ENCODE data around the gene PLCXD1.
A peak's percentile ranks its signal among the peaks of the same experiment; 100 is the strongest.
"Not testable (repeated sequence)": the region's sequence is repeated elsewhere in the genome, so short reads cannot be mapped to it uniquely, and the experiment has no call there.

Gene PLCXD1

DNA sequence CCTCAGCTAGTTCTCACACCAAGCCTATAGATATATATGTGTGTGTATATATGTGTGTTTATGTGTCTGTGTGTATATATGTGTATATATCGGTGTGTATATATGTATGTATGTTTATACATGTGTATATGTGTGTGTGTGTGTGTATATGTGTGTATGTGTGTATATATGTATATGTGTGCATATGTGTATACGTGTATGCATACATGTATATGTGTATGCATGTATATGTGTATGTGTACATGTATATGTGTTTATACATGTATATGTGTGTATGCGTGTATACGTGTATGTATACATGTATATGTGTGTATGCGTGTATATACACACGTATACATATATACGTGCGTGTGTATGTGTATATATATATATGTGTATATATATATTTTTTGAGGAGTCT is 19.2 kb downstream of the PLCXD1 start:
- Mint-ChIP-seq H3K27me3 (no peaks in the 10 kb centered on the region), H3K4me1 (no peaks in the 10 kb centered on the region), H3K4me3 (no peak overlapping the region), H3K9me3 (no peaks in the 10 kb centered on the region), H3K27ac (no peak overlapping the region)
- DNase-seq (no peak), ATAC-seq (no peak)

DNA sequence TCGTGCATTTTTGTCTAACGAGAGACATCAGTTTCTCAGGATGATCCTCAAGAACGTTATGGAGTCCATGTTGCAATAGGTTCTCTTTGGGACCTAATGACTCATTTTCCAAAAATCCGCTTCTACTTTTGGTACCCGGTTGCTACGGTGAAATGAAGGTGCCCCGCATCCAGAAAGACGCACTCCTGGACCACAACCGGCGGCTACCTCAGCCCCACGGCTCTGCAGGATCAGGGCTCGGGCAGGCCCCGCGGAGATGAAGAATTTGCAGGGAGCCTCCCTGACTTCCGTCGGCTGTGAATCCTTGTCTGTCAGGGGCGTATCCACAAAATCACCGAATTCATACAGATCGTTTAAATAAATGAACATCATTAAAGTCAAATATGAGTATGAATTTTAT is 21.8 kb downstream of the PLCXD1 start:
- no peak overlapping the region for H3K27ac Mint-ChIP-seq
- no peaks in the 10 kb centered on the region for H3K27me3 Mint-ChIP-seq
- no peaks in the 10 kb centered on the region for H3K4me1 Mint-ChIP-seq
- H3K9me3 Mint-ChIP-seq = no peaks in the 10 kb centered on the region
- ATAC-seq (no peak), DNase-seq (no peak)
- no peak overlapping the region for H3K4me3 Mint-ChIP-seq

DNA sequence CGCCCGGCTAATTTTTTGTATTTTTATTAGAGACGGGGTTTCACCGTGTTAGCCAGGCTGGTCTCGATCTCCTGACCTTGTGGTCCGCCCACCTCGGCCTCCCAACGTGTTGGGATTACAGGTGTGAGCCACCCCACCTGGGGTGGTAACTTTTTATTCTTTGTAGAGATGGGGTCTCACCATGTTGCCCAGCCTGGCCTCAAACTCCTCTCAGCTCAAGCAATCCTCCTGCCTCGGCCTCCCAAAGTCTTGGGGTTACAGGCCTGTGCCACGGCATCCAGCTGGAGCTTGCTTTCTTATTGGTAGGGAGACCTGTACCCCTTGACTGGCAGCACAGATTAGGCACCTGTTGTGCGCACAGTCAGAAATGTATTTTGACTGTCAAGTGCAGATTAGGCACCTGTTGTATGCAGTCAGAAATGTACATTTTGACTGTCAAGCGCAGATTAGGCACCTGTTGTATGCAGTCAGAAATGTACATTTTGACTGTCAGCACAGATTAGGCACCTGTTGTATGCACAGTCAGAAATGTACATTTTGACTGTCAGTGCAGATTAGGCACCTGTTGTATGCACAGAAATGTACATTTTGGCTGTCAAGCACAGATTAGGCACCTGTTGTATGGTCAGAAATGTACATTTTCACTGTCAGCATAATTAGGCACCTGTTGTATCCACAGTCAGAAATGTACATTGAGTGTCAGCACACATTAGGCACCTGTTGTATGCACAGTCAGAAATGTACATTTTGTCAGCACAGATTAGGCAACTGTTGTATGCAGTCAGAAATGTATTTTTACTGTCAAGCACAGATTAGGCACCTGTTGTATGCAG is 24.8 kb downstream of the PLCXD1 start:
- H3K27me3 Mint-ChIP-seq, H3K4me3 Mint-ChIP-seq, DNase-seq, H3K4me1 Mint-ChIP-seq, ATAC-seq, H3K9me3 Mint-ChIP-seq, H3K27ac Mint-ChIP-seq: not testable (repeated sequence)

DNA sequence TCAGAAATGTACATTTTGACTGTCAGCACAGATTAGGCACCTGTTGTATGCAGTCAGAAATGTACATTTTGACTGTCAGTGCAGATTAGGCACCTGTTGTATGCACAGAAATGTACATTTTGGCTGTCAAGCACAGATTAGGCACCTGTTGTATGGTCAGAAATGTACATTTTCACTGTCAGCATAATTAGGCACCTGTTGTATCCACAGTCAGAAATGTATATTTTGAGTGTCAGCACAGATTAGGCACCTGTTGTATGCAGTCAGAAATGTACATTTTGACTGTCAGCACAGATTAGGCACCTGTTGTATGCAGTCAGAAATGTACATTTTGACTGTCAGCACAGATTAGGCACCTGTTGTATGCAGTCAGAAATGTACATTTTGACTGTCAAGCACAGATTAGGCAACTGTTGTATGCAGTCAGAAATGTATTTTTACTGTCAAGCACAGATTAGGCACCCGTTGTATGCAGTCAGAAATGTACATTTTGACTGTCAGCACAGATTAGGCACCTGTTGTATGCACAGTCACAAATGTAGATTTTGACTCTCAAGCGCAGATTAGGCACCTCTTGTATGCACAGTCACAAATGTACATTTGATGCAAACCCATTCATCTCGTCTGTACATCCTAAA is 25.6 kb downstream of the PLCXD1 start:
- not testable (repeated sequence) for ATAC-seq, H3K27ac Mint-ChIP-seq

DNA sequence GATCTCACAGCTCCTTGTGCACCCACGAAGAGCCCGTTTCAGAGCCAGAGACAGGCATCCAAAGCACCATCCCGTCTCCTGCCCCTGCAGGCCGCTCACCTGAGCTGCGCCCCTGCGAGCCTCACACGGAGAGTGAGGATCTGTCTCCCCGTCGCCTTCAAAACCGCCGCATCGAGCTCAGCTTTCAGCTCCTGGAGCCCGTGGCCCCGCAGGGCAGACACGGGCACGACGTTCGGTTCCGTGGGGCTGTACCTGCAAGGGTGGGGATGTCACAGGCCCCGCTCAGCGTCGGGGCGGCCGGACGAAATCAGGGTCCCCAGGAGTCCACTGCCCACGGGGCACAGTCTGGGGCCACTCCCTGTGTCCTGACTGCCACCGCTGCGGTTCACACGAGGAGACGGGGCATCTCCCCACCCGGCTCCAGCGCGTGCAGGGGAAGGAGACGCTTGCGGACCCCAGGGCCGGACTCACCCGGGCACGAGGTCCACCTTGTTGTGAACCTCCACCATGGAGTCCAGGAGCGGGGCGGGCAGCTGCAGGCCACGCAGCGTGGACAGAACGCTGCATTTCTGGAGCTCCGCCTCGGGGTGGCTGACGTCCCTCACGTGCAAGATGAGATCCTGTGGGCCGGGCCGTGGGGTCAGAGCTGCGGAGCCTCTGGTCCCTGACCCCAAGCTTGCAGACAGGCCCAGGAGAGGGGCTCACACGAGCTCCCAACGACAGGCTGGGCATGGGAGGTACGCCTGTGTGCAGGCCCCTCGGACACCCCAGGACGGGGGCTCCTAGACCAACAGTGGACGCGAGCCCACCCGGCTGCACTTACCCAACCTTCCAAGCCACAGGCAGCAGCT is 26.3 kb downstream of the PLCXD1 start:
- H3K27me3 Mint-ChIP-seq = no peaks in the 10 kb centered on the region
- ATAC-seq (no peak), DNase-seq (no peak)
- no peaks in the 10 kb centered on the region for H3K4me1 Mint-ChIP-seq
- no peak overlapping the region for H3K4me3 Mint-ChIP-seq
- H3K27ac Mint-ChIP-seq = peak overlapping the region in 1 of 2 donors; percentile 19
- H3K9me3 Mint-ChIP-seq = no peaks in the 10 kb centered on the region

More for the DNA sequence above, 25.6 kb downstream of the PLCXD1 start:
- not testable (repeated sequence) for H3K4me1 Mint-ChIP-seq, H3K27me3 Mint-ChIP-seq, H3K9me3 Mint-ChIP-seq, DNase-seq, H3K4me3 Mint-ChIP-seq

DNA sequence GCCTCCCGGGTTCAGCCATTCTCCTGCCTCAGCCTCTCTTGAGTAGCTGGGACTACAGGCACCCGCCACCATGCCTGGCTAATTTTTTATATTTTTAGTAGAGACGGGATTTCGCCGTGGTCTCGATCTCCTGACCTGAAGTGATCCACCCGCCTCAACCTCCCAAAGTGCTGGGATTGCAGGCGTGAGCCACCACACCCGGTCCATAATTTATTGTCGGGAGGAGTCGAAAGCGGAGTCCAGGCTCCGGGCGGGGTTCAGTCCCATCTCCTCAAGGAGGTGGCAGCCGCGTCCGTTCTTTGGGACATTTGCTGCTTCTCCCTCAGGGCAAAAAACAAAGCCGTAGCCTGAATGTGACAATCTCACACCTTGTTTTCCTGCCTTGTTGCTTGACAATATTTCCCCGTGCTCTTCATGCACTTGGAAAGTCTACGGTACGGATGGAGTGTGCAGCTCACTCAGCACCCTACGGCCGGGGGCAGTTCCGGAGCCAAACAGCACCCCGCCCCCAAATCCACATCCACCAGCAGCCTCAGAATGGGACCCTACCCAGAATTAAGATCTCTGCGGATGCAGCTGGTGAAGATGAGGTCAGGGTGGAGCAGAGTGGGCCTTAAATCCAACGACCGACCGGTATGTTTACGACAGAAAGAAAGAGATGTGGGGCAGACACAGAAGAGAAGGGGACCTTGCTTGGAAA is 27.8 kb downstream of the PLCXD1 start:
- Mint-ChIP-seq H3K27me3 (no peaks in the 10 kb centered on the region), H3K4me3 (no peak overlapping the region), H3K27ac (no peak overlapping the region), H3K4me1 (no peaks in the 10 kb centered on the region), H3K9me3 (no peaks in the 10 kb centered on the region)
- ATAC-seq (no peak), DNase-seq (no peak)

DNA sequence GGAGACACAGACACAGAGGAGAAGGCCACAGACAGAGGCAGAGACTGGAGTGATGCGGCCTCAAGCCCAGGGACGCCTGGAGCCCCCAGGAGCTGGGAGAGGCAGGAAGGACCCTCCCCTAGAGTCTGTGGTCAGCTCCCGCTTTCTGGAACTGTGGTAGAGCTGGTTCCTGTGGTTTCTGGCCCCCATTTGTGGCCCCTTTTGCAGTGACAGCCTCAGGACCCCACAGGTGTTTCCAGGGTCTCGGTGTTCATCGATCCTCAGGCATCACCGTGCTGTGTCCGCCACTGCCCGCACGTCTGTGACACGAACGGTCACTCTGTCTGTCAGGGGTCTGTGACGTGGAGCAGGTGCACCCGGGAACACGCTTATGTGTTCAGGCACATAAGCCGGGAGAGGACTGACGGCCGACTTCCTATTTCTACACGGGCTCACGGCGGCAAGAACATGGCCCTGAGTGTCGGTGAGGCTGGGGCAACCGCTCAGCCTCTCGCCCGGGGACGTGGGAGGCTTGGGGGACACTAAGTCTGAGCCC is 29.5 kb downstream of the PLCXD1 start:
- H3K27me3 Mint-ChIP-seq = no peaks in the 10 kb centered on the region
- ATAC-seq (no peak), DNase-seq (no peak)
- peak overlapping the region in 1 of 2 donors; percentile 19 for H3K27ac Mint-ChIP-seq
- no peaks in the 10 kb centered on the region for H3K9me3 Mint-ChIP-seq
- H3K4me1 Mint-ChIP-seq = no peaks in the 10 kb centered on the region
- no peak overlapping the region for H3K4me3 Mint-ChIP-seq

DNA sequence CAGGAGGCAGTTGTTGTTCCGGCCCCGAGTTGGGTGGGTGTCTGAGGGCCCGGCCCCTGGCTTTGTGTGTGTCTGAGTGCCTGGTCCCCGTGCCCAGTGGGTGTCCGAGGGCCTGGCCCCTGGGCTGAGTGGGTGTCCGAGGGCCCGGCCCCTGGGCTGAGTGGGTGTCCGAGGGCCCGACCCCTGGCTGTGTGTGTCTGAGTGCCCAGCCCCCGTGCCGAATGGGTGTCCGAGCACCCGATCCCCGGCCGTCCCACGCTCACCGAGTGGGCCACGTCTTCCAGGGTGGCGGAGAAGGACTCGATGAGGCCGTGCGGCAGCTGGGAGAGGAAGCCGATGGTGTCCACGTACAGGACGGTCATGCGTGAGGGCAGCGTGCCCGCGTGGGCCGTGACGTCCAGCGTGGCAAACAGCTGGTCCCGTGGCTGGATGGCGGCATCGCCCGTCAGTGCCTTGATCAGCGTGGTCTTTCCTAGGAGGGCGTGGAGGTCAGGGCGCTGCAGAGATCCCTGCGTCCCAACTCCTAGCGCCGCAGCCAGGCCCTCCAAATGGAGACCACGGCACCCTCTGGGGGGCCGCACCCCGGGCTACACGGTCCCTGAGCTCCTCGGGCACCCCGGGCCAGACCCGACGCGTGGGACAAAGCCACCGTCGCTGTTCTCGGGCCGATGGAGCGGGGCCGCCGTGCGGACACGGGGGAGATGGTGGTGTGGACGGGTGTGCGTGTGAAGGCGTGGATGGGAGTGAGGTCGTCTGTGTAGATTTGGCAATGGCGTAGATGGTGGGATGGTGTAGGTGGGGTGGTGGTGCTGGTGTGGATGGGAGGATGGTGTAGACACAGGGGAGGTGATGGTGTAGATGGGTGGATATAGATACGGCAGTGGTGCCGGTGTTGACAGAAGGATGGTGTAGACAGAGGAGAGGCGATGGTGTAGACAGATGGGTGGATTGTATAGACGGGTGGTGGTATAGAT is 30.3 kb downstream of the PLCXD1 start:
- H3K27ac Mint-ChIP-seq = peak overlapping the region in 1 of 2 donors; percentile 16
- no peaks in the 10 kb centered on the region for H3K4me1 Mint-ChIP-seq
- H3K4me3 Mint-ChIP-seq = no peak overlapping the region
- DNase-seq (no peak), ATAC-seq (peak; percentile 29)
- no peaks in the 10 kb centered on the region for H3K9me3 Mint-ChIP-seq
- H3K27me3 Mint-ChIP-seq = no peaks in the 10 kb centered on the region

DNA sequence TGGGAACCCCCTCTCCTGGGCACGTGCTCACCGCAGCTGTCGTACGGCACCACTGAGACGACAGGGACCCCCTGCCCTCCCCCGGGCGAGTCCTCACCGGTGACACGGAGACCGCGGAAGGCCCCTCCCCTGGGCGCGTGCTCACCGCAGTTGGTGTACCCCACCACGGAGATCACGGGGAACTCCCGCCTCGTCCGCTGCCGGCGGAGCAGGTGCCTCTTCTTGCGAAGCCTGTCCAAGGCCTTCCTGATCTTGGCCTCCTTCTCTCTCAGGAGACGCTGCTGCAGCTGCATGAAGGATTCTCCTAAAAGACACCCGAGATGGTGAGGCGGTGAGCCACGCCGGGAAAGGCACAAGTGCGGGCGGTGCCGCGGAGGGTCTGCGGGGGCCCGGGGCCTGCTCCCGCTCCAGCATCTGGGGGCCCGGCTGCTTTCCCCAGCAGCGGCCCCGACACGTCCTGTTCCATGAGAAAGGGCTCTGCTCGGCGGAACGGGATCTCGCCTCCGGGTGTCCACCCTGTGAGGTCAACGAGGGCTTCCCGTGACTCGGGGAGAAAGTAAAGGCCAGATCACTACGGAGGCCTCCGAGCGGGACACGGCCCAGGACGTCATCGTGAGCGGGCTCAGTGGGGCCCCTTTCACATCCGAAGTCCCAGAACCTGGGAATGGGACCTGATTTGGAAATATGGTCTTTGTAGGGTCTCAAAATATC is 31.6 kb downstream of the PLCXD1 start:
- H3K27me3 Mint-ChIP-seq = no peaks in the 10 kb centered on the region

DNA sequence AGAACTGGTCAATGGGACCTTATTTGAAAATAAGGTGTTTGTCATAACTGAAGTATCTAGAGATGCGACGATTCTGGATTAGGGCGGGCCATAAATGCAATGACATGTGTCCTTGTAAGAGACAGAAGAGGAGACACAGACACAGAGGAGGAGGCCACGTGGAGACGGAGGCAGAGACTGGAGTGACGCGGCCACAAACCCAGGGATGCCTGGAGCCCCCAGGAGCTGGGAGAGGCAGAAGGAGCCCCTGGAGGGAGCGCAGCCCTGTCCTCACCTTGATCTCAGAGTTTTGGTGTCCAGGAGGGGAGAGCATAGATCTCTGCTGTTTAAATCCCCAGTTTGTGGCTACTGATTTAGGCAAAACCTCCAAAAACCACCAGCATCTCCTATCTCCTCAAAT is 32.4 kb downstream of the PLCXD1 start:
- H3K9me3 Mint-ChIP-seq = no peaks in the 10 kb centered on the region
- ATAC-seq (no peak), DNase-seq (no peak)
- H3K27ac Mint-ChIP-seq = peak overlapping the region in 1 of 2 donors; percentile 19
- no peak overlapping the region for H3K4me3 Mint-ChIP-seq
- H3K27me3 Mint-ChIP-seq = no peaks in the 10 kb centered on the region
- H3K4me1 Mint-ChIP-seq = no peaks in the 10 kb centered on the region

More for the DNA sequence above, 31.6 kb downstream of the PLCXD1 start:
- ATAC-seq (no peak), DNase-seq (no peak)
- Mint-ChIP-seq H3K4me3 (no peak overlapping the region), H3K9me3 (no peaks in the 10 kb centered on the region), H3K4me1 (no peaks in the 10 kb centered on the region), H3K27ac (peak overlapping the region in 1 of 2 donors; percentile 2)

DNA sequence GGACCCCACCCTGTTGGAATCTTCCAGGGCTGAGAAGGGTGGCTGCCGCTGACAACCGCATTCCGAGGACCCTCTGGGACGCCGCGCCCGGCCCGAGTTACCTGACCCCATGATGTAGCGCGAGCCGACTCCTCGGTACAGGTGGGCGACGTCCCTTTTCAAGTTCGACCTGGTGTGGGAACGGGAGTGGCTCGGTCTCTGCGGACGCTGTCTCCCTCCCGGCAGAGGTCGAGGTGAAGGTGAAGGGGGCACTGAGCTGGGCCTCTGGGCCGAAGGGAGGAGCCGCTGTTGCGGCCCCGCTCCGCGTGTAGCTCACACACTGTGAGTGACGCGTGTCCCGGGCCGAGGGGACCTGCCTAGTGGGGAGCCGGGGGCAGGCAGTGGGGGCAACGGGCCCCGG is 32.9 kb downstream of the PLCXD1 start:
- Mint-ChIP-seq H3K27ac (peak overlapping the region in 1 of 2 donors; percentile 12), H3K4me1 (no peaks in the 10 kb centered on the region), H3K9me3 (no peaks in the 10 kb centered on the region), H3K4me3 (no peak overlapping the region), H3K27me3 (no peaks in the 10 kb centered on the region)
- ATAC-seq (no peak), DNase-seq (no peak)

DNA sequence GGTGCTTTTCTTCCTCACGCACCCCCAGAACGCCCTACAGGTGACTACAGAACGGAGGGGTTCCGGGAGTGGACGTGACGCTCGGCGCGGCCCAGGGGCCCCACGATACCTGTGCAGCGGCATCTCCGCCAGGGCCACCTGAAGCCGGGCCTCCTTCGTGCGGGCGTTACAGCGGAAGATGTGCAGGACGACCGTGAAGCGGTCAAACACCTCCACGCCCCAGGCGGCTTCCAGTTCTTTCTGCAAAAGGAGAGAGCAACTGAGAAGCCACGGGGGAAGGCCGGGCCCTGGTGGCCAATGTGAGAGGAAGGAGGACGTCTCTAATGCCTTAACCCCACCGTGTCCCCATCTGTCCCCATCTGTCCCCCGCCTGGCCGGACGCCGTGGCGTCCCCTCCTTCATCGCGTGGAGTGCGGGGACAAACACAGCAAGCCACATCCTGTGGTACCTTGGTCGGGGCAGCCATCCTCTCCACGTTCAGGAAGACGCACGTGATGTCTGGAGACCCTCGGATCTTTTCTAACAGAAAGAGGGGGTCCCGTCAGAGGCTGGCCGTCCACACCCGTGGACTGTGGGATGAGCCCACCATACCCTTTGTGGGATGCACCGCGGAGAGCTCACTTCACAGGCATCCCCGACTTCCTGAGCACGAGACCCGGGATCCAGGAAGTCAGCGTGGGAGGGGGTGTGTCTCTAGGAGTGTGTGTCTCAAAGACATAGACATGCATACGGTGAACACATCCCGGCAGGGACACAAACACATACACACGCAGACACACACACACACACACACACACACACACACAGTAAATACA is 33.8 kb downstream of the PLCXD1 start:
- Mint-ChIP-seq H3K9me3 (no peaks in the 10 kb centered on the region), H3K27me3 (no peaks in the 10 kb centered on the region), H3K4me1 (peaks cover 2% of the 10 kb centered on the region), H3K27ac (no peak overlapping the region), H3K4me3 (no peak overlapping the region)
- DNase-seq = no peak
- no peak for ATAC-seq
